ENCODE results near the gene RENBP. TPM values are rescaled to one million over a fixed set of nuclear protein-coding genes. Genes with fewer than 3 reads are reported as not detected.

Gene RENBP
- total RNA-seq, 1 experiment from 2014 or later: 7.1 TPM

DNA sequence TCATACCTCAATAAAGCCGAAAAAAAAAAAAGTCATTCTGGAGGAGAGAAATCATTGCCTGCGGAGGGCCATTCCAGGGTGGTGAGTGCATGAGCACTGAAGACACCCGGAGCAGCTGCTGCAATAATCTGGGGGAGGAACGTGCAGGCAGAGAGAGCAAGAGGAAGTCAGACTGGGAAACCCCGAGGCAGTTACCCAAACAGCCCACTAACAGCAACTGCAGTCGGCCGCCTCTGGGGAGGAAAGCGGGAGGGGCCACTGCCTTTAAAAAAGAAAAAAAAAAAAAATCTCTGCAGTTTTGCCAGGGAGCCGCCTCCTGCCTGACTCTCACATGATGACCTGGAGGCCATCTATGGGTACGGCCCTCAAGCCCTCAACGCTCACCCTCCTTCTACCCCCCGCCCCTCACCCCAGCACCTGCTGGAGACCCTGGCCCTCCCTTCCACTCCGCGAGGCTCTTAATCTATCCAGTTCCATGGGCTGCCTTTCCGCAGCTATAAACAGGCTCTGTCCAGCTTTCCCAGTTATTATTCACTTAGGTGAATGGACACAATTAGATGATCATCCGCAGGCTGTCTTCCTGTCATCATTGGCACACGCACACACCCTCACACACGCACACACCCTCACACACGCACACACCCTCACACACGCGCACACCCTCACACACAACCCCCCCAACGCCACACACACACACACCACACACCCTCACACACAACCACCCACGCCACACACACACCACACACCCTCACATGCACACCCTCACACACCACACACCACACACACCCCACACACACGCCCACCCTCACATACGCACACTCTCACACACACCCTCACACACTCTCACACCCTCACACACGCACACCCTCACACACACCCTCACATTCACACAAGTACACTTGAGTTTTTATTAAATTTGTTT lies 43.4 kb downstream of the RENBP start:
- peaks cover 0 to 7% (median 3%) of the 10 kb centered on the region in 3 experiments; a peak in 3 of 7 replicates for H3K36me3 Mint-ChIP-seq (ENCODE audit: insufficient read depth in 1 of 3, low read depth in 3 of 3)
- Histone ChIP-seq H4K20me1 (ENCODE audit: control insufficient read depth, insufficient read depth, insufficient read length) (no peaks in the 10 kb centered on the region), H3T11ph (ENCODE audit: low read length) (no peak overlapping the region), H3K9ac (ENCODE audit: extremely low read depth, insufficient read length, low read length) (no peak overlapping the region), H2BK120ac (ENCODE audit: low read depth, low read length, poor library complexity, severe bottlenecking) (no peak overlapping the region), H3K23ac (ENCODE audit: insufficient read length, low read depth, low read length) (no peak overlapping the region), H4K8ac (replicated peaks; ENCODE audit: insufficient read length, low read depth, low read length) (no peak overlapping the region), H3K18ac (ENCODE audit: insufficient read length, low read depth, low read length) (peak overlapping the region; percentile 84), H3K27me3 (ENCODE audit: insufficient read depth, low read length) (no peaks in the 10 kb centered on the region), H3K27ac (ENCODE audit: insufficient read length, low read depth, low read length) (no peak overlapping the region), H2BK20ac (ENCODE audit: low read depth, low read length, poor library complexity, severe bottlenecking) (no peak overlapping the region), H3K4me1 (ENCODE audit: insufficient read depth, low read length) (no peaks in the 10 kb centered on the region), H3K4me2 (ENCODE audit: insufficient read depth, insufficient read length, low read length) (no peak overlapping the region), H3K14ac (ENCODE audit: insufficient read depth, low read length) (no peak overlapping the region; the same call in 1 of the 2 replicates), H2BK15ac (ENCODE audit: low read depth, low read length) (no peak overlapping the region), H3K4ac (ENCODE audit: low read depth, low read length) (no peak overlapping the region), H2AK5ac (ENCODE audit: insufficient read length, low read length) (no peak overlapping the region), H3K79me1 (ENCODE audit: insufficient read depth, low read depth, low read length, poor library complexity, severe bottlenecking) (no peaks in the 10 kb centered on the region), H3K79me2 (ENCODE audit: insufficient read depth, low read length) (no peaks in the 10 kb centered on the region), H2AFZ (ENCODE audit: low read length) (no peak overlapping the region), H3K9me3 (ENCODE audit: control insufficient read depth, low read depth, low read length) (peaks cover 13% of the 10 kb centered on the region), H4K91ac (ENCODE audit: insufficient read length, low read depth, low read length) (no peak overlapping the region), H2BK5ac (ENCODE audit: insufficient read length, low read length) (no peak overlapping the region), H4K5ac (ENCODE audit: insufficient read length, low read depth, low read length) (no peak overlapping the region), H3K56ac (ENCODE audit: insufficient read length, low read depth, low read length) (no peak overlapping the region), H2BK12ac (ENCODE audit: insufficient read length, low read depth, low read length) (no peak overlapping the region), H3K23me2 (ENCODE audit: insufficient read length, low read depth, low read length, poor library complexity, severe bottlenecking) (no peaks in the 10 kb centered on the region)
- 100% methylated on average over 2 of the region's 26 CpGs for WGBS (ENCODE audit: extremely low coverage, insufficient read length, low lambda C conversion rate)
- DNase-seq: peak; percentile 10
- H3K9me3 Mint-ChIP-seq: peaks cover 67 to 69% of the 10 kb centered on the region in 2 experiments
- peaks cover 4% of the 10 kb centered on the region; the same call in 1 of the 2 replicates for H3K27me3 Mint-ChIP-seq (ENCODE audit: low read depth)
- H3K4me1 Mint-ChIP-seq: peaks cover 9 to 25% of the 10 kb centered on the region in 2 experiments
- H3K4me3 Mint-ChIP-seq: peak overlapping the region in 1 of 2 experiments; percentile 57; a peak in 2 of 5 replicates
- peak overlapping the region in 2 of 3 experiments; percentile 57 to 76; a peak in 3 of 7 replicates for H3K27ac Mint-ChIP-seq
- TF ChIP-seq CTCF (conservative IDR thresholded peaks at IDR 0.05): no peak
